BJ (cell line): ENCODE measurements around the gene AVPI1. TPM values are rescaled to one million over a fixed set of nuclear protein-coding genes. Genes with fewer than 3 reads are reported as not detected.

Source experiments
- CTCF ChIA-PET: fragments of 350-600 bp; formaldehyde crosslinking; extraction: SDS; loops from one replicate; lab custom pipeline; 2021; ENCODE audit warnings: antibody characterized with exemption, inconsistent platforms; lab: Yijun Ruan, JAX
- POLR2A ChIA-PET: fragments of 300-600 bp; sonication (Branson Sonifier 250); formaldehyde crosslinking; extraction: SDS; loops from one replicate; lab custom pipeline; 2021; ENCODE audit warnings: antibody characterized with exemption; lab: Charles Lee
- DNase-seq: peaks from one replicate; pipeline ENCODE4 v3.0.0-alpha.2; 2011; ENCODE audit warnings: low read depth
- H3K27me3 ChIP-seq: 2 replicates; pipeline ENCODE4 v1.6.0; 2011; ENCODE audit warnings: low read length; ENCODE audit not compliant: control insufficient read depth, insufficient read depth
- H3K36me3 ChIP-seq: 2 replicates; pipeline ENCODE4 v1.5.1; 2011; ENCODE audit warnings: low read length; ENCODE audit not compliant: control insufficient read depth, insufficient read depth
- H3K4me3 ChIP-seq: 2 replicates; pipeline ENCODE4 v1.5.1; 2011; ENCODE audit warnings: low read depth, mild to moderate bottlenecking, control low read depth, low read length
- CTCF ChIP-seq: IDR thresholded peaks from 2 replicates; pipeline ENCODE4 v1.5.1; 2011; ENCODE audit warnings: low read depth, mild to moderate bottlenecking, control low read depth, inconsistent platforms, low read length, moderate library complexity; ENCODE audit not compliant: insufficient read depth
- polyA plus RNA-seq: library from polyadenylated mRNA; depleted of rRNA; stranded (reverse); fragments of >200 nt; gene quantifications from 2 replicates; pipeline ENCODE4 v1.2.3, GENCODE V29; 2011

The AVPI1 gene
- polyA plus RNA-seq, 1 experiment, result 32.4 TPM

- no peak for DNase-seq
- CTCF ChIA-PET, result interaction anchor here (0.6 to 7.8 kb wide), 8 partner anchors 11 to 340 kb away, joined by 3 to 62 read pairs (median 6); no protein-coding TSS in a partner anchor
- Histone ChIP-seq H3K4me3 (no peak overlapping the region), H3K36me3 (no peaks in the 10 kb centered on the region), H3K27me3 (no peaks in the 10 kb centered on the region)
- POLR2A ChIA-PET, result interaction anchor here (0.5 to 0.8 kb wide), 2 partner anchors 23 to 41 kb away, joined by 9 to 10 read pairs; partner anchors contain the start of gene MARVELD1
- TF ChIP-seq CTCF, result no peak
These were observed 3.1 kb upstream of the AVPI1 start for GRCh38 chr10:97690133-97690532.

GRCh38 chr10:97689559-97690020 lies 2.5 kb upstream of the AVPI1 start:
- peak; percentile 96 for DNase-seq
- H3K36me3 ChIP-seq, result no peaks in the 10 kb centered on the region
- ChIA-PET CTCF (interaction anchor here (0.8 to 7.8 kb wide), 5 partner anchors 10 to 20 kb away, joined by 3 to 62 read pairs (median 7); no protein-coding TSS in a partner anchor), POLR2A (interaction anchor here (0.5 to 0.8 kb wide), 4 partner anchors 24 to 42 kb away, joined by 3 to 10 read pairs (median 8); partner anchors contain the start of gene MARVELD1)
- H3K27me3 ChIP-seq, result no peaks in the 10 kb centered on the region
- H3K4me3 ChIP-seq, result no peak overlapping the region
- no peak for TF ChIP-seq CTCF

- Histone ChIP-seq H3K4me3 (peak overlapping the region; percentile 25), H3K36me3 (no peaks in the 10 kb centered on the region), H3K27me3 (no peaks in the 10 kb centered on the region)
- CTCF ChIA-PET, result interaction anchor here (0.9 to 7.8 kb wide), 10 partner anchors 9 to 104 kb away, joined by 3 to 62 read pairs (median 11); partner anchors contain the start of genes MARVELD1 and ZFYVE27
- peak; percentile 59 for DNase-seq
- no peak; the same call in 1 of the 2 replicates for TF ChIP-seq CTCF
- POLR2A ChIA-PET, result interaction anchor here (0.5 to 1.1 kb wide), 5 partner anchors 26 to 36 kb away, joined by 3 to 5 read pairs (median 3); no protein-coding TSS in a partner anchor
These were observed 1.0 kb upstream of the AVPI1 start for GRCh38 chr10:97687785-97688781.

GRCh38 chr10:97686301-97686961 lies 610 bp downstream of the AVPI1 start:
- ChIA-PET CTCF (interaction anchor here (0.5 to 7.8 kb wide), 11 partner anchors 10 to 222 kb away, joined by 3 to 62 read pairs (median 10); partner anchors contain the start of gene MARVELD1), POLR2A (interaction anchor here (1.0 kb wide), 1 partner anchor 45 kb away, joined by 5 read pairs; no protein-coding TSS in a partner anchor)
- Histone ChIP-seq H3K27me3 (no peaks in the 10 kb centered on the region), H3K36me3 (no peaks in the 10 kb centered on the region), H3K4me3 (peak overlapping the region; percentile 76)
- TF ChIP-seq CTCF, result no peak
- DNase-seq, result no peak
